GM19468 (cell line): ENCODE results near the gene SMTN.
"Not testable (repeated sequence)": the region's sequence is repeated elsewhere in the genome, so short reads cannot be mapped to it uniquely, and the experiment has no call there.

Experiments used
- ATAC-seq: cut with Tn5 transposase; IDR thresholded peaks from one replicate; pipeline ENCODE4 v1.9.1; 2021; ENCODE audit warnings: mild to moderate bottlenecking, moderate library complexity, moderate number of reproducible peaks; ENCODE audit not compliant: unreplicated experiment; ENCODE audit errors: extremely low read depth

The SMTN gene

DNA sequence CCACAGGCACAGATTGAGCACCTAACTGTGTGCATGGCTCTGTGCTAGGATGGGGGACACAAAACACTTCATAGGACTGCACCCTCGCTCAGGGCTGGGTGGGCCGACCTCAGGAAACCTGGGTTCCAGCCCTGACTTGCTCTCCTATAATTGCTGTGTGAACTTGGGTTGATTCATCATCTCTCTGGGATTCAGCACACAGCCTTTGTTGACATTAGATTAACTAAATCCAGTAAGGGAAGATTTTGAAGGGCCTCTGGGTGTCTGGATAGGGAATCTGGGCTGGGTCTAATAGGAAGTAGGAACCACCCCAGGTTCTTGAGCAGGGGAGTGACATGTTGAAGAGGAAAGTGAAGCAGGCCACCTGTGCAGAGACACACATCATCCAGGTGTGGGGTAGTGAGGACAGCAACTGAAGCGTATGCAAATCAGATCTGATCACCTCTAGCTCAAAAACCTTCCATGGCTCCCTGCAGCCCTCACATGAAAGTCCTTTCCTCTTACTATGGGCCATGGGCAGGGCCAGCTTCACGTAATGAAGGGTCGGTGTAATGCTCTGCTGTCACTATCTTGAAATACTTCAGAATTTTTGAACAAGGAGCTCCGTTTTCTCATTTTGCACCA is 11.3 kb upstream of the SMTN start:
- ATAC-seq, result not testable (repeated sequence)

DNA sequence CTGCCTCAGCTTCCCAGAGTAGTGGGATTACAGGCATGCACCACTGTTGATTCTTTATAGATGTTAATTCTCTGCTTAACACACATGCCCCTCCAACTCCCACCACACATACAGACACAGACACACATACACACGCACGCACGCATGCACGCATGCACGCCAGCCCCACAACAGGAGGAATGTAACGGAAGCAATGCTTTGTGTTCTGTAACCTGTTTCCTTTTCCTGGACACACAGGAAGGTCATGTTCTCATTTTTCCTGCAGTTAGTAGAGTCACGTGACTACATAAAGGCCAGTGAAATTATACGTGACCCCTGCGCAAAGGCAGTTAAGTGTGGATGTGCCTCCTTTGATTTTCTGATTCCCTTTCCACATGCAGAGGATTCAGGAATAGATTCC is 8.0 kb upstream of the SMTN start:
- ATAC-seq, result not testable (repeated sequence)

DNA sequence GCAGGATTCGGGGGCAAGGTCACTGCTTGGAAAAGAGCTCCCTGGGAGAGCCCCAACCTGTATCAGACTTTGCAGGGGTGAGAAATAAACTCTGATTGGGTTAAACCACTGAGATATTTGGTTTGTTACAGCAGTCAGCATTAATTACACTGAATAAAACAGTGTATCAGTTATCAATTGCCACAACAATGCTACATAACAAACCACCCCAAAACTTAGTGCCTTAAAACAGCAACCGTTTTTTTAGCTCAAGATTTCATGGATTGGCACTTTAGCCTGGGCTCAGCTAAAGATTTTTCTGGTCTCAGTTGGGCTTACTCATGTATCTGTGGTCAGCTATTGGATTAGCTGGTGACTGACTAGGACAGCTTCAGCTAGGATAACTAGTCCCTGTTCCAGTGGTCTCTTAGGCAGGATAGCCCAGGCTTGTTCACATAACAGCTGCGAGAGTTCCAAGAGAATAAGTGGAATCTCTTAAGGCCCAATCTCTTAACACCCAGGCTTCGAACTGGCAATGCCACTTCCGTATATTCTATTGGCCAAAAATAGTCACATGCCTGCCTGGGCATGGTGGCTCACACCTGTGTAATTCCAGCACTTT is 7.5 kb upstream of the SMTN start:
- ATAC-seq, result not testable (repeated sequence)

GRCh38 chr22:31075961-31076360 is 5.2 kb upstream of the SMTN start:
- no peak for ATAC-seq

DNA sequence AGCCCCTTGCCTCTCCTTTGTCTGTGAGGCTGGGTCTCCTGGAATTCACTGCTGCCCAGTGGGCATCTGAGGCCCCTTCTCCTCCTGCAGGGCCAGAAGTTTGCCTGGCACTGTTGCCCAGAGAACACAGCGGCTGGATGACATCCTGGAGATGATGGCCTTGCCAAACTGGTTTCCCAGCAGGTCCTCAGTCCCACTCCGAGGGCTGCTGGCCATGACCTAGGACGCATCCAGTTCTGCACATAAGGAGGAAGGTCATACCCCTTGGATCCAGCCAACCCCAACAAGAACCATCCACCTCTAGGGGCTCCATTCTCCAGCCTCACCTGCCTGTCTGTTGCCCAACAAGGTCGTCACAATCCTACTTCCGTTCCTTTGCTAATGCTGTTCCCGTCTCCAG is 3.4 kb upstream of the SMTN start:
- no peak for ATAC-seq

DNA sequence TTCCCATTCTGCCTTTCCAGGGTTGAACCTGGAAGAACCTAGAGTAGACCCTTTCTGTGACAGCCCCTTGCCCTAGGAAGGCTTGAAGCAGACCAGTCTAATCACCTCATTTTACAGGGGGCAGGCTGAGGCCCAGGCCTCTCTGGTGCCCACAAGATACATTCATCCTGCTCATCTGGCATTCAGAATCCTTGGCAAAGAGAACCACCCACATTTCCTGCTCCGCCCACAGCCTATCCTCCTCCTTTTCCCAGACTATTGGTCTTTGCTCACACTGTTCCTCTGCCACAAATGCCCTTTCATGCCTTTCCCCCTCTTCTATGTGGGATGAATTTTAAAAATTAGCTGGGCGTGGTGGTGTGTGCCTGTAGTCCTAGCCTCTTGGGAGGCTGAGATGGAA is 2.7 kb upstream of the SMTN start:
- ATAC-seq, result not testable (repeated sequence)

DNA sequence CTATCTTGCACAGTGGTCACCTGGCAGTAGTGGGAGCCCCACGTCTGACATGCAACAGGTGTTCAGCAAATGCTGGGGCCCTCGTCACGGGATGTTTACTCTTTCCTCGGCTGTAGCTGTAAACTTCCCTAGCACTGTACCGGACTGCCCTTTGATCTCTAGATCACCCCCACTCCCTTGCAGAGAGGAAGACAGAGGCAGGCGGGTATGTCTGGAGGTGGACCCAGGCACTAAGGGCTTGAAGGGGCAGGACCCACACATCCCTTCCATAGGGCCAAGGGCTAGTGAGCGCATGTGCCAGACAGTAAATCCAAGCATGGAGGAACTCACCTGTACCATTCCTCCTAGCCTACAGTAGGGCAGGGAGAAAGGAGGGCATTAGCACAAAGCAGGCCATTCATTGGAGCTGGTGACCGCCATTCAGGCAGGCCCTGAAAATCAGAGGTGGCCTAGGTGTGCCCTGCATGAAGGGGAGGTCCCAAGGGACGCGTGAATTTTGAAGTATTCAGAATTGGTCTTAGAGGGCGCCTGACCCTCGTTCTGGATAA is 1.9 kb upstream of the SMTN start:
- no peak for ATAC-seq

- no peak for ATAC-seq
Observed at GRCh38 chr22:31080164-31080847, 812 bp upstream of the SMTN start.

GRCh38 chr22:31081963-31082605 is 966 bp downstream of the SMTN start:
- ATAC-seq, result no peak

DNA sequence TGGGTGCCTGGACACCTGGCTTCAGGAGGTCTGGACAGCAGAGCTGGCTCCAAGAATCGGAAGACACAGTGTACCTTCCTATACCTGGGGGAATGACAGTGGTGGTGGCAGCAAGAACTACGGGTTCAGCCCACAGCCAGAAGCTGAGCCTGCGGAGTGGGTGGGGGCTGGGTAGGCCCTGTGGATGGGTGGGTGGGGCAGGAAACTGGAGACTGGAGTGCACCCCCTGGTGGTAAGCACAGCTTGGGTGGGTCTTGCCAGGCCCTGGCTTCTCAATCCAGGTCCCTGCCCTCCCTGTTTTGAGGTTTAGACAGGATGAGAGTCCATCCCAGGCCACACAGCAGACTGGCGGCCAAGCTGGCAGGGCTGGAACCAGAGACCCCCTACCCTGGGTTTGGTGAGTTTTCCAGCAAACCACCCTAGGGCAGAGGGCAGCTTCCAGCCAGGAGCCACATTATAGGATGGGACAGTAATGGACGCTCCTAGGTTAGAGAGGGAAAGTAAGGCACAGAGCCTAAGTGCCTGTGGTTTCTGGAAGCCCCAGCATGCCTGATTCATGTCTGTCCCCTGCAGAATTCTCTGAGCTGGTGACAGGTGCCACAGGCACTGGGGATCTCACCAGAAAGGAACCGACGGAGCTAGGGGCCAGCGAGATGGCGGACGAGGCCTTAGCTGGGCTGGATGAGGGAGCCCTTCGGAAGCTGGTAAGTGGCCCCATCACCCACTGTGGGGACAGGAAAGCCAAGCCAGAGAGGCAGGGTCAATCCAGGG is 1.7 kb downstream of the SMTN start:
- ATAC-seq, result no peak

DNA sequence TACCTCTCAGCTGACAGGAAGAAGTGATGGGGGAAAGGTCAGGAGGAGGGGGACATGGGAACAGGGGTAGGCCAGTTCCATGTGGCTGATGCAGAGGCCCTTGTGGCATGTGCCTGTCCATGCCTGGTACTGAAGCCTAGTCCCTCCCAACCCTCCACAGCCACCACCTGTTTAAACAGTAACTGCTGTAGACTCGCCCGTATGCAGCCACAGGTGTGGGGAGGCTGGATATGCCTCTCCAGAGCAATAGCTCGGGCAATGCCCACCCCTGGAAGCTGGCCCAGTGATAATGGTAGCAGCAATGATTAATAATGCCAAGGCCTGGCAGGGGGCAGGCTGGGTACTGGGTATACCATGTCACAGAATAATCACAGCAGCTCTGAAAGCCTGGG is 2.3 kb downstream of the SMTN start:
- no peak for ATAC-seq

GRCh38 chr22:31083923-31084810 is 3.0 kb downstream of the SMTN start:
- no peak for ATAC-seq

DNA sequence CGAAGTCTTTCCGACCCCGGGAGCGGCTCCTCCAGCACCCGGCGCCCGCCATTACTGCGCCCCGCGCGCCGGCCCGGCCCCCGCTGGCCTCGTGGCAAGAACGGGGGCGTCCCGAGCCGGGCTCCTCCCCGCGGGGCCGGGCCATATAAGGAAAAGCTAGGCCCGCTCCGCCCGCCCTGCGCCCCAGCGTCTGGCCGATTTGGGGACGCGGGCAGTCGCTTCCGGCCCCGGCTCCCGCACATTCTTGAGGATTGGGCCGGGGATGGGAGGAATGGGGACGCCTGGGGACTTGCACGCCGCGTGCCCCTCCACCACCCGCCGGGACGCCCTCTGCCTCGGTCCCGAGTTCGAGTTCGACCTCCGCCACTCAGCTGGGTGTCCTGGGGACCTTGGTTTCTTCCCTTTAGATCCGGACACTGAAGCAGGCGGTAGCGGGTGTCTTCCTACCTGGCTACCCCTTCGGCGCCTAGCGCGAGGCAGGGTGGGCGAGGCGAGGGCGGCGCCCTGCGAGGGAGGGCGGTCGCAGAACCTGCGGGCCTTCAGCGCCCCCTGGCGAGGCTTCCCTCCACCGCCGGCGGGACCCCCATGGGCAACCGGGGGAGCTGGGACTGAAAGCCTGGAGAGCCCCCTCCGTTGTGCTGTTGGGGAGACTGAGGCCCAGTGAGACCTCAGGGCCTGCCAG is 3.8 kb downstream of the SMTN start:
- peak; percentile 49 for ATAC-seq

DNA sequence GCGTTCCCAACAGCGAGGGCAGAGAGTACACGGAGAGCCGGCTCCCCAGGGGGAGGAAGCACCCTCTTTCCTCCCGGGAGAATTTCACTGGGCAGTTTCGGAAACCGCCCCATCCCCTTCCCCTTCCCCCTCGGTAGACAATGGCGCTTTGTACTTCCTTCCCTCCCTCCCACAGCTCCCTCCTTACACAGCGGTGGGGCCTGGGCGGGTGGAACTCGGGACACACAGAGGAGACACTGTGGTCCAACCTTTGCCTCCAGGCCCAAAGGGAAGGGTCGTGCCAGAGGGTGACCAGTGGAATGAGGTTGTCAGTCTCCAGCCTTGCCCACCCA is 4.3 kb downstream of the SMTN start:
- ATAC-seq, result no peak

GRCh38 chr22:31085928-31086327 is 4.8 kb downstream of the SMTN start:
- no peak for ATAC-seq

GRCh38 chr22:31086703-31087330 is 5.7 kb downstream of the SMTN start:
- ATAC-seq, result no peak

GRCh38 chr22:31087744-31088215 is 6.7 kb downstream of the SMTN start:
- no peak for ATAC-seq

DNA sequence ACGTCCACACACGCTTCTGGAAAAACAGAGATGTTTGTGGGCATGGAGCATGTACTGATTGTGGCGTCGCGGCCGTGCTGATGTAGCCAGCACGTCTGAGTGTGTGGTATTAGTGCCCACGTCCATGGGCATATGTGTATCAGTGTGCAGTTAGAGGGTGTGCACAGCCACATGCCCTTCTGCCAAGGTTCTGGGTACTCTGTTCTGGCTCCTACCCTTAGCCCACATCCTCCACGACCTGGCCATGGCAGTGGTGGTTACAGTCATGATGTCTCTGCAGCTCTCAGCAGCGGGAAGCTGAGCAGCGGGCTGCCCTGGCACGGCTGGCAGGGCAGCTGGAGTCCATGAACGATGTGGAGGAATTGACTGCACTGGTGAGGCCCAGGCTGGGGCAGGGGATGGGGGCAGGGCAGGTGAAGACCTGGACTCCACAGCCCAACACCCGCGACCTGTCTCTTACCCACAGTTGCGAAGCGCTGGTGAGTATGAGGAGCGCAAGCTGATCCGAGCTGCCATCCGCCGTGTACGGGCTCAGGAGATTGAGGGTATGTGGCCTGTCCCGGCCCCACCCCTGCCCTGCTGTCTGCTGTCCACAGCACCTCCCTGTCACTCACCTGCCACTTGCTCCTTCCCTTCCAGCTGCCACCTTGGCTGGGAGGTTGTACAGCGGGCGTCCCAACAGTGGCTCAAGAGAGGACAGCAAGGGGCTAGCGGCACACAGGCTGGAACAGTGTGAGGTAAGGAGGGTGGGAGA is 7.3 kb downstream of the SMTN start:
- no peak for ATAC-seq
